Fibroblast of upper back skin (primary cell): ENCODE results near the gene COL18A1.
"Not testable (repeated sequence)": the region's sequence is repeated elsewhere in the genome, so short reads cannot be mapped to it uniquely, and the experiment has no call there.

Experiments
- DNase-seq: peaks from one replicate; pipeline ENCODE4 v3.0.0-alpha.2; 2013

The COL18A1 gene

DNA sequence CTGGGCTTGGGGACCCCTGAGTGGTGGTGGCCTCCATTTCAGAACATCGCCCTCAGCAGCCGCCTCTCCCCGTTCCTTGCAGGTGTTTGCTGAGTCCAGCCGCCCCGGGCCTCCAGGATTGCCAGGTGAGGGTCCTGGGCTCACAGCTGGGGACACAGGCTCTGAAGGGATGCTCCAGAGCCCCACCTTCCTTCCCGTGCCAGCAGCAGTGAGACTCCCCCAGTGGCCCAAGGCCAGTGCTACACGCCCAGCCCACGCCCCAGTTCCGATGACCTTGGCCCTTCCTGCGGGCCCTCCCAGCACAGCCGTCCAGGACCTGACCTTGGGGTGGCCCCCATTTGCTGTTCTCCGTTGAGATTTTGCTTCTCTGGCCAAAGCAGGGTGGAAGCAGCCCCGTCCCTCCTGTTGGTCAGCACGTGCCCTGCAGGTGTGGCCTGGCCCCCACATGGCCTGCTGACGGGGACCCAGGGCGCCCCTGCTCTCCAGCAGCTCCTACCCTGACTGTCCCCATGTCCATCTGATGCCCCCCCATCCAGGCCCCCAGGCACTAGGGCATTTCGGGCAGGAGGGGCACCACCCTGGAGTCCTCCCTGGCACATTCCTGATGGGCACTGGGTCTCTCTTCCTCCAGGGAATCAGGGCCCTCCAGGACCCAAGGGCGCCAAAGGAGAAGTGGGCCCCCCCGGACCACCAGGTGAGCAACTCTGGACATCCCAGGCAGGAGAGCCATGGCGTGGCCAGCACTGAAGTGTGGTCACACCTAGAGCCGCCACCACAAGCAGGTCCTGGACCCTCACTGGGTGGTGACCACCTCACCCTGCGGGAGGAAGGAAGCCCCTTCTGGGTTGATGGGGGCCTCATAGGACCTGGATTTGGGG lies 92.2 kb downstream of the COL18A1 start:
- DNase-seq = no peak

GRCh38 chr21:45497846-45498645 lies 93.1 kb downstream of the COL18A1 start:
- no peak for DNase-seq

GRCh38 chr21:45498646-45499000 lies 93.7 kb downstream of the COL18A1 start:
- no peak for DNase-seq

DNA sequence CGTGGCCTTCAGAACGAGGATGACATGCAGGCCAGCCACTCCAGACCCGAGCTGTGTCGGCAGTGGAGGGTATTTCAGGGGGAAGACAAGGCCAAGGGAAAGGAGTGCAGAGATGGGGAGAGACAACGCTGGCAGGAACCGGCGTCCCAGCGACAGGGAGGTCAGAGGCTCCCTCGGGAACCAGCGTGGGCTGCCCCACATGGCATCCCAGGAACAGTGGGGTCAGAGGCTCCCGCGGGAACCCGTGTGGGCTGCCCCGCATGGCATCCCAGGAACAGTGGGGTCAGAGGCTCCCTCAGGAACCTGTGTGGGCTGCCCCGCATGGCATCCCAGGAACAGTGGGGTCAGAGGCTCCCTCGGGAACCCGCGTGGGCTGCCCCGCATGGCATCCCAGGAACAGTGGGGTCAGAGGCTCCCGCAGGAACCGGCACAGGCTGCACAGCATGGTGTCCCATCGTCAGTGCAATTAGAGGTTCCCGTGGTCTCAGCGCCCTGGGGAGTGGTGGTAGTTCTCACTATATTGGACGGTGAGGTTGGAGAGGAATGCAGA lies 94.3 kb downstream of the COL18A1 start:
- no peak for DNase-seq

- DNase-seq = no peak
These were observed 95.1 kb downstream of the COL18A1 start for GRCh38 chr21:45499970-45500577.

- DNase-seq = not testable (repeated sequence)
These were observed 96.4 kb downstream of the COL18A1 start for GRCh38 chr21:45501081-45502005.

- no peak for DNase-seq
These were observed 97.0 kb downstream of the COL18A1 start for GRCh38 chr21:45502006-45502345.

GRCh38 chr21:45502600-45502999 lies 97.6 kb downstream of the COL18A1 start:
- no peak for DNase-seq

DNA sequence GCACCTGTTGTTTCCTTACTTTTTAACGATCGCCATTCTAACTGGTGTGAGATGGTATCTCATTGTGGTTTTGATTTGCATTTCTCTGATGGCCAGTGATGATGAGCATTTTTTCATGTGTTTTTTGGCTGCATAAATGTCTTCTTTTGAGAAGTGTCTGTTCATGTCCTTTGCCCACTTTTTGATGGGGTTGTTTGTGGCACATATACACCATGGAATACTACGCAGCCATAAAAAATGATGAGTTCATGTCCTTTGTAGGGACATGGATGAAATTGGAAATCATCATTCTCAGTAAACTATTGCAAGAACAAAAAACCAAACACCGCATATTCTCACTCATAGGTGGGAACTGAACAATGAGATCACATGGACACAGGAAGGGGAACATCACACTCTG lies 98.3 kb downstream of the COL18A1 start:
- not testable (repeated sequence) for DNase-seq

DNA sequence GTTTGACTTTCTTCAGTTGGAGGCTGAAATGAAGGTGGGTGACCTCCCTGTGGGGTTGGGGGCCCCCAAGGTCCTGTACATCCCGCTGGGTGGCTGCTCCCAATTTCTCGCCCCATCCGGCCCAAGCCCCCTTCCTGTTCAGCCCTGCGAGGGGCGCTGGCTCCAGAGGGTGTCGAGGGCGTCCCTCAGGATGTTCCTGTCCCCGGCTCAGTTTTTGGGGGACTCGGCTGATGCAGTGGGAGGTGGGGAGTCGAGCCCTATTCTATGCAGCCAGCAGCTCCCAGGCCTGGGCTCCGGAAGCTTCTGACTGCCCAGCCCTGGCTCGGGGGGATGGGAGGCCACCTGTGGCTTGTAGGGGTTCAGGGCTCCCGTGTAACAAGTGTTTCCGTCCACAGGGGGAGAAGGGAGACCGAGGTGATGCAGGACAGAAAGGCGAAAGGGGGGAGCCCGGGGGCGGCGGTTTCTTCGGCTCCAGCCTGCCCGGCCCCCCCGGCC lies 99.1 kb downstream of the COL18A1 start:
- no peak for DNase-seq

DNA sequence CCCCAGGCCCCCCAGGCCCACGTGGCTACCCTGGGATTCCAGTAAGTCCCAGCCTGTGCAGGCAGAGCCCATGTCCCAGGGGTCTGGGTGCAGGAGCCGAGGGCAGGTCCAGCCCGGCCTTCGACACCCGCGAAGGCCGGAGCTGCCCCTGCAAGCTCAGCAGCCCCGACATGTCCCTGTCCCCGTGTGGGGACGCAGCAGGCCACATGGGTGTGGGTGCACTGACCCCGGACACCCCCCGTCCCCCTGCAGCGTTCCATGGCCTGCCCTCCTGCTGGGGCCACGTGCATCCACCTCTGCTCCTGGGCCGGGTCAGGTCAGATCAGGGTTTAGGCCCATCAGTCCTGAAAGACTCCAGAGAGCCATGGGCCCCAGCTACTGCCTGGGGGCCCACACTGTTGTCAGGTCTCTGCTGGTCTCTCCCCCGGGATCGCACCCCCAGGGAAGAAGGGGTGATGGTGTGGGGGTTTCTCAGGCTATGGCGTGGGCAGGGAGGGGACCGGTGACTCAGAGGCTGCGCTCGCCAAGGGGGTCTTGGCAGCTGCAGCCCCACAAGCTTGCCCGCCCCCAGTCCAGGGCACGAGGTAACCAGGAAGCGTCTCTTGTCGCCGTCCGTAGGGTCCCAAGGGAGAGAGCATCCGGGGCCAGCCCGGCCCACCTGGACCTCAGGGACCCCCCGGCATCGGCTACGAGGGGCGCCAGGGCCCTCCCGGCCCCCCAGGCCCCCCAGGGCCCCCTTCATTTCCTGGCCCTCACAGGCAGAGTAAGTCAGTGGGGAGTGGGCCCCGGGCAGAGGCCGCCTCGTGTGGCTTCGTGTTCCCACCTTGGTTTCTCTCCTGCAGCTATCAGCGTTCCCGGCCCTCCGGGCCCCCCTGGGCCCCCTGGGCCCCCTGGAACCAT lies 99.8 kb downstream of the COL18A1 start:
- DNase-seq = no peak

DNA sequence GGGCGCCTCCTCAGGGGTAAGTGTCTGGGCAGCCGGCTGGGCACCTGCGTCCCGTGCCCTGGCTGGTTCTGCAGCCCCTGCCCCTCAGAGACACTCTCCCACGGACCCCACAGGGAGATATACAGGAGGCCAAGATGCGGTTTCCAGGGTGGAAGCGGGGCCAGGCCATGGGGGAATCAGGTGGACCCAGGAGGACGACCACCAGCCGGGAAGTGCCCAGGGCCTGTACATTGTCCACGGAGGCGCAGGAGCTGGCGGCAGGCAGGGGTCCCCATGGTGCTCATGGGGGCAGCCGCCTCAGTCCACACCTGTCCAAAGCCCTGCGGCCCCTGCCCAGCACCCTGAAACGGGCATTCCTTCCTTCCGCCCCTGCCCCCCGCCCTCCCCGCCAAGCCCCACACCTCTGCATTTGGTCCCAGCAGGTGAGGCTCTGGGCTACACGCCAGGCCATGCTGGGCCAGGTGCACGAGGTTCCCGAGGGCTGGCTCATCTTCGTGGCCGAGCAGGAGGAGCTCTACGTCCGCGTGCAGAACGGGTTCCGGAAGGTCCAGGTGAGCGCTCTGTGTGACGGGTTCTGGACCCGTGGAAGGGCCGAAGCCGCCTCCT lies 100.6 kb downstream of the COL18A1 start:
- no peak for DNase-seq

GRCh38 chr21:45506241-45506817 lies 101.4 kb downstream of the COL18A1 start:
- DNase-seq = no peak

DNA sequence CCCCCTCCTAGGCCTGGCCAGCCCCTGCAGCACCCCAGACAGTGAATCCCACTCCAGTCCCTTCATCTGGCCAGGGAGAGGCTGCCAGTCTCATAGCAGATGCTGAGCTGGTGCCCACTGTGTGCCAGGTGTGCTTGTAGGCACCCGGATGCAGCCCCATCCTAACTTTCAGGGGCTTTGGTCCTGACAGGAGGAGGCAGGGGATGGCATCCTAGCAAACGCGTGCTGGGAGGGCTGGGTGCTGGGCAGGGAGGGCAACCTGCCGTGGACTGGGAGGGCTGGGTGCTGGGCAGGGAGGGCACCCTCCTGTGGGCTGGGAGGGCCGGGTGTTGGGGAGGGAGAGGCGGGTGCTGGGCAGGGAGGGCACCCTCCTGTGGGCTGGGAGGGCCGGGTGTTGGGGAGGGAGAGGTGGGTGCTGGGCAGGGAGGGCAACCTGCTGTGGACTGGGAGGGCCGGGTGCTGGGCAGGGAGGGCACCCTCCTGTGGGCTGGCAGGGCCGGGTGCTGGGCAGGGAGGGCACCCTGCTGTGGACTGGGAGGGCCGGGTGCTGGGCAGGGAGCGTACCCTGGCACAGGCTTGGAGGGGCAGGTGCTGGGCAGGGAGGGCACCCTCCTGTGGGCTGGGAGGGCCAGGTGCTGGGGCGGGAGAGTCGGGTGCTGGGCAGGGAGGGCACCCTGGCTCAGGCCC lies 102.0 kb downstream of the COL18A1 start:
- no peak for DNase-seq

GRCh38 chr21:45507523-45507875 lies 102.5 kb downstream of the COL18A1 start:
- DNase-seq = no peak

DNA sequence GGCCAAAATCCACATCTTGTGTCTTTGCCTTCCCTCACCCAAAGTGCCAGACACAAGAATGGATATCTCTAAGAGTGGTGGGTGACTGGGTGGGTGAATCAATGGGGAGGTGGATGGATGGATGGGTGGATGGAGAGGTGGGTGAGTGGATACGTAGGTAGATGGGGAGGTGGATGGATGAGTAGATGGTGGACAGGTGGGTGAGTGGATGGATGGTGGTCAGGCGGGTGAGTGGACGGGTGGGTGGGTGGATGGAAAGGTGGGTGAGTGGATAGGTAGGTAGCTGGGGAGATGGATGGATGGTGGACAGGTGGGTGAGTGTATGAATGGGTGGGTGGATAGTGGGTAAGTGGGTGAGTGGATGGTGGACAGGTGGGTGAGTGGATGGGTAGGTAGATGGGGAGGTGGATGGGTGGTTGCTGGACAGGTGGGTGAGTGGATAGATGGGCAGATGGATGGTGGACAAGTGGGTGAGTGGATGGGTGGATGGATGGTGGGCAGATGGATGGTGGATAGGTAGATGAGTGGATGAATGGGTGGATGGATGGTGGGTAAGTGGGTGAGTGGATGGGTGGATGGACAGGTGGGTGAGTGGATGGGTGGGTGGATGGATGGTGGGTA lies 103.0 kb downstream of the COL18A1 start:
- DNase-seq = no peak

DNA sequence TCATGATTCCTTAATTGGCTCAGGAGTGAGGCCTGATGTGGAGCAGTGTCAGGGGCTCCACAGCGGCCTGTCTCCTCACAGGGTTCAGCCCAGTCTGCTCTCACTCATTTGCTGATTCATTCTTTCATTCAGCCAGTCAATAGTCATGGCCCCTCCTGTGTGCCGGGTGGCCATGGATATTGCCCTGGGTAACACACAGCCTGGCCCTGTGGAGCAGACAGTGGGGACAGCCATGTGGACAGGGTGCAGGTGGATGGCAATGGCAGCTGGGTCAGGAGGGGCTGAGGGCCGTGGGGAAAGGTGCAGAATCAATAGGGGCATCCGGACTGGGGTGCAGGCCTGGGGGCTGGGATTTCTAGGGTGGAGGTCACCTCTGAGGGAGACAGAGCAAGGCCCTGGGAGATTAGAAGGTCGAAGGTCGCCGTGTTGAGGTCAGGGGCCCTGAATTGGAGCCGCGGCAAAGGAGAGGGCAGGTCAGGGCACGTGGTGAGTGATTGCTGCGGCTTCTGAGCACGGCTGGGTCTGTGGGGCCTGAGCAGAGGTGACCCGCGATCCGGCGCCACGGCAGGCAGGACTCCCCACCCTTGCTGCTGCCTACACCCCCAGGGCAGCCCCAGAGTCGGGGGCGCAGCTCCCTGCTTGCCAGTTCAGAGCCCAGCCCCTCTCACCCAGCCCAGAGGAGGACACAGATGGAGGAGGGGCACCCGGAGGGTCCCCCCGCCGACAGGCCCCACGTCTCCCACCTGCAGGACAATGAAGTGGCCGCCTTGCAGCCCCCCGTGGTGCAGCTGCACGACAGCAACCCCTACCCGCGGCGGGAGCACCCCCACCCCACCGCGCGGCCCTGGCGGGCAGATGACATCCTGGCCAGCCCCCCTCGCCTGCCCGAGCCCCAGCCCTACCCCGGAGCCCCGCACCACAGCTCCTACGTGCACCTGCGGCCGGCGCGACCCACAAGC lies 103.9 kb downstream of the COL18A1 start:
- no peak for DNase-seq
